HG03045 (cell line): ENCODE measurements around the gene CMAS.
A peak's percentile ranks its signal among the peaks of the same experiment; 100 is the strongest.
"Not testable (repeated sequence)": the region's sequence is repeated elsewhere in the genome, so short reads cannot be mapped to it uniquely, and the experiment has no call there.

Source experiments
- ATAC-seq: cut with Tn5 transposase; IDR thresholded peaks from one replicate; pipeline ENCODE4 v1.9.1; 2021; ENCODE audit warnings: mild to moderate bottlenecking, moderate library complexity; ENCODE audit not compliant: unreplicated experiment

The CMAS gene

GRCh38 chr12:22046090-22046967 is at the start of gene CMAS:
CMAS (plus strand) TSS chr12:22046218; CDS start chr12:22046304, 86 bp downstream.
- peak; percentile 85 for ATAC-seq

- ATAC-seq, result no peak
Observed at GRCh38 chr12:21998295-21998694, 47.7 kb upstream of the CMAS start.

GRCh38 chr12:21998782-21999181 is 47.2 kb upstream of the CMAS start:
- ATAC-seq, result no peak

DNA sequence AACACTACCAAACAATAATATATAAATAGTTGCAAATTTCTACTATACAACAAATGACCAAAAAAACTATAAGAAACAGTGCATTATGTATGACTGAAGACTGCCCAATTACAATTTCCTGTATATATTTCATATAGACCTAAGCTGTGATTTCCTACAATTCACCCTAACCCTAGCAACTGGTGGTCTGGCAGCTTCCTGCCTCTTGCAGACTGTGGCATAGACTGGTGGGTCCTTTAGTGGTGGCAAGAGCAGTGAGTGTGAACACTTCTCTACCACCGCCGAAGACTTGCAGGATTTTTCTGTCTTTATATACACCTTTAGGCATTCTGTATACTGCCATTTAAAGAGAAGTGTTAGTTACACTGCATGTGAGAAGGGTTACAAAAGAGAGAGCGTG is 43.6 kb upstream of the CMAS start:
- ATAC-seq, result no peak

DNA sequence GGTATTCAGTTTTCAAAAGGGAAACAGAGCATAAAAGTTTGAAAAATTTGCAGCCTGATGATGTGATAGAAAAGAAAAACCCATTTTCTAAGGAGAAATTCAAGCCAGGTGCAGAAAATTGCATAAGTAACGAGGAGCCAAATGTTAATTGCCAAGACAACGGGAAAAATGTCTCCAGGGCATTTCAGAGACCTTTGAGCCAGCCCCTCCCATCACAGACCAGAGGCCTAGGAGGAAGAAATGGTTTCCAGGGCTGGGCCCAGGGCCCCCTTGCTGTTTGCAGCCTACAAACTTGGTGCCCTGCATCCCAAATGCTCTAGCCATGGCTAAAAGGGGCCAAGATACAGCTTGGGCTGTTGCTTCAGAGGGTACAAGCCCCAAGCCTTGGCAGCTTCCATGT is 38.2 kb upstream of the CMAS start:
- not testable (repeated sequence) for ATAC-seq

GRCh38 chr12:22008196-22008595 is 37.8 kb upstream of the CMAS start:
- ATAC-seq, result no peak

DNA sequence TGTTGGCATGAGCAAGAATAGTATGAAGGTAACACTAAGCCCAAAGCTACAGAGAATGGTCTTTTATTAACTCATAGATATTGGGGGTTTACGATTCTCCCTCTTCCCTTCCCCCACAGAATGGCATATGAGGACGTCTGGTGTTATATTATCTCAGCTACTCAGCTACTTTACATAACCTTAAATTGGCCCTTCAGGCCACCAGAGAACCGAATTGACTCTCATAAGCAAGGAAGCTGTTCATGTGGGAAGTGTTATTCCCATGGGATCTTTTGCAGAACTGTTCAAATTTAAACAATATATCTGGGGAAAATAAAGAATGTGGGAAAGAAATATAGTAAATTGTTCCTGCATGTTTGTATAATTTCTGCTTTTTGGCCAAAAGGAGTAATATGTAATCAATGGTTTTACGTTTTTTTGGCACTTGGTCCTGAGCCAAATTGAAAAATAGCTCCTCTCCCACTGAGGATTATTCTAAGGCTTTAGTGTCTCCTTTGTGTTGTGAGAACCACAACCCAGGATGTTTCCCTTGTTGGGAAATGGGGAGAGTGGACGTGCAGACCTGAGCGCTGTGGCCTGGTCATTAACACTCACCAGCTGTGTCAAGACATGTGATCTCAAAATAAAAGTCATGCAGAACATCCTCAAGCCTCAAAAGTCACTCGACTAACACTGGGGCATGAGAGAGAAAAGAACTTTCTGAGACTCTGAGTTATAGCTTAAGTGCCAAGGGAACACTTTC is 31.8 kb upstream of the CMAS start:
- no peak for ATAC-seq

DNA sequence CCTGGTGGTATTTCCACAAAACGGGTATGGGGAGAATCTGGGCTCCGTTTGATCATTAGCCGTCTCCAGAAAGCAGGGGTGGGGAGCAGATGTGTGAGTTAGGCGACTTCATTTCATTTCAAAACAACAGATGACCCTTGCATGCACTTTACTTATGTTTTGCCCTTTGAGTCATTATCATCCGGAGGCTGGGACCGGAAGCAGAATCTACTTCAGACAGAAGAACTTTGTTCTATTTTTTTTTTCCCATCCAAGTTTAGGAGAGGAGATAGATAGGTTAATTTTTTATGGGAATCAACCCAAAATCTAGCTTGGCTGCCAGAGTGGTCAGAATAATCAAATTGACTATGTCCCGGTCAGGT is 31.3 kb upstream of the CMAS start:
- no peak for ATAC-seq

- no peak for ATAC-seq
Observed at GRCh38 chr12:22016982-22017381, 29.0 kb upstream of the CMAS start.

- no peak for ATAC-seq
Observed at GRCh38 chr12:22018860-22019259, 27.2 kb upstream of the CMAS start.

DNA sequence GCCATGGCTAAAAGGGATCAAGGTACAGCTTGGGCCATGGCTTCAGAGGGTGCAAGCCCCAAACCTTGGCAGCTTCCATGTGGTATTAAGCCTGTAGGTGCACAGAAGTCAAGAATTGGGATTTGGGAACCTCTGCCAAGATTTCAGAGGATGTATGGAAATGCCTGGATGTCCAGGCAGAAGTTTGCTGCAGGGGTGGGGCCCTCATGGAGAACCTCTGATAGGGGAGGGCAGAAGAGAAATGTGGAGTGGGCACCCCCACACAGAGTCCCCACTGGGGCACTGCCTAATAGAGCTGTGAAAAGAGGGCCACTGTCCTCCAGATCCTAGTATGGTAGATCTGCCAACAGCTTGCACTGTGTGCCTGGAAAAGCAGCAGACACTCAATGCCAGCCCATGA is 22.5 kb upstream of the CMAS start:
- ATAC-seq, result not testable (repeated sequence)

- no peak for ATAC-seq
Observed at GRCh38 chr12:22029491-22029890, 16.5 kb upstream of the CMAS start.

- ATAC-seq, result no peak
Observed at GRCh38 chr12:22029991-22030390, 16.0 kb upstream of the CMAS start.

DNA sequence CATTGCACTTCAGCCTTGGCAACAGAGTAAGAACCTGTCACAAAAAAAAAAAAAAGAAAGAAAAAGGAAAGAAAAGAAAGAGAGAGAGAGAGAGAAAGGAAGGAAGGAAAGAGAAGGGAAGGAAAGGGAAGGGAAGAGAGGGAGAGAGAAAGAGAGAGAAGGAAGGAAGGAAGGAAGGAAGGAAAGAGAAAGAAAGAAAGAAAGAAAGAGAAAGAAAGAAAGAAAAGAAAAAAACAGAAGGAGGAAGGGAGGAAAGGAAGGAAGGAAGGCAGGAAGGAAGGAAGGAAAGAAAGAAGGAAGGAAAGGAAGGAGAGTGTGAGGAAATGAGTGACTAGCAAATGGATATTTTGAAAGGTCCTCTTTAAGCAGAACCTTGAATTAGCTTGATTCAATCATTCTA is 13.3 kb upstream of the CMAS start:
- no peak for ATAC-seq

DNA sequence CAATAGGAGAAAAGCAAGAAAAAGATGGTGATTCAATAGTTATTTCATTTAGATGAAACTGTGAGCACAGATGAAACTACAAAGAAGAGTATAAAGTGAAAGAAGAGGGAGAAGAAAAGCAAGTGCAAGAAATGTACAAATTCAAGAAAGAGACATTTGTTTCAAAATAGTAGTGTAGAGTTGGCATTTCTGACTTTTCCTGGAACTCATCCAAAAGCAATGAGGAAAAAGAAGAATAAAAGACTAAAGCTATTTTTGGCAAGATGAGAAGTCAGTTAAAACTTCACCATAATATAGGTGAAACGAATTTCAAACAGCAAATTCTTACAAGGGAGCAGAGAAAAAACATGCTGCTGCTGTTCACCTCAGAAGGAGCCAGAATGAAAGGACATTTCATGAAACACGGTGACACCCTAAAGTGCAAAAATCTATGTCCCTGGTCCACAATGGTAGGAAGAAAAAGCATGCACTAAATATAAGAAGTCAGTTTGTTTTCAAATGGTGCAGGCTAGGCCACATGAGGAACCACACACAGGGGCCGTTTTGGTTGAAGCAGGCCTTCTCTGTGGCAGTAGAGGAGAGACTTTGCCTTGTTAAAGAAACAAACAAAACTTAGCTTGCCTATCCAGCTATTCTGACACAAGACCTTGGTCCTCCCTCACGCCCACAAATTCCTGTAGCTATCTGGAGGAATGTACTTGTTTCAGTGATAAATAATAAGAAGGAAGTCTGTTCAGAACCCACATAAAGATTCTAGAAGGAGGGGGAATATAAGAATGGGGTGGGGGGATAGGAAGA is 11.1 kb upstream of the CMAS start:
- no peak for ATAC-seq

- ATAC-seq, result no peak
Observed at GRCh38 chr12:22037947-22038346, 8.1 kb upstream of the CMAS start.

DNA sequence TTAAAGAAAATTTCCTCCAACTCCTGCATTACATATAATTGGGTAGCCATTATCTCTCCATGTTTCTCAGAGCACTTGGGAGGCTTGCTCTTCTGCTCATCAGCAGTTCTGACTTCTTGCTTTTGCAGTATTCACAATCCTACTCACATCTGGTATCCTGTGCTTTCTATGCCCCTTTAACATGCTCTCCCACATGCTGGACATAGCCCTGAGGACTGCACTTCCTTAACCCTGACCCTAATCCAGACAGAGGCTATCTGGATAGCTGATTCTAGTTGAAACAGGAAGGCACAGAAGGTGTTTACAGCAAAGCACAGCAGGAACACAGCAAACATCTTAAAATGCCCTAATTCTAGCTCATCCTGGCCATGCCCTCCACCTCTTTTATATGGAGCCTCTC is 7.3 kb upstream of the CMAS start:
- ATAC-seq, result no peak

GRCh38 chr12:22039361-22039760 is 6.7 kb upstream of the CMAS start:
- ATAC-seq, result no peak

DNA sequence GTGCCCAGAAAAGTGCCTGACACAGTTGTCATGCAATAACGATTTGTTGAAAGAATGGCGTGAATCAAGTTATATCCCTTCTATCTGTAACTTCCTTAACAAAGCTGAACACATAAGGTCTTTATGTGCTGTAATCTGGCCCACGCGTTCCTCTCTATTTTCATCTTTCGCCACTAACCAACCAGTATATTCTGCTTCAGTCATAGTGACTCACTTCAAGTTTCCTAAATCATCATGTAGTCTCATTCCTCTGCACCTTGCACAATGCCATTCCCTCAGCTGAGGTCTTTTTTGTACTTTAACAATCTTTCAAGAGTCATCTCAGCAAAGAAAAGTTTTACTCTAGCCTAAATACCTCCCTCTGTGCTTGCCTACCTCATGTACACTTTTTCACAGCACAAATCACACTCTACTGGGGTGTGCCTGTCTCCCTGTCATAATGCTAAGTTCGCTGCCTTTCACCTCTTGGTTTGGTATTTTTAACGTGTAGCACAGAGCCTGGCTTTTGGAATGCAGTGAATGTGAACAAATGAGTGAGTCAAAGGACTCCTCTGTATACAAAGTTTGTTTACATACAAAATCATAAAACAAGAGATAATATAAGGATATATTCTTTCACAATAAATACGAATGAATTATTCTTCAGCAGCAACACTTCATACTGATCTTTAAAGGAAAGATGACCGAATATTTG is 2.9 kb upstream of the CMAS start:
- no peak for ATAC-seq

- ATAC-seq, result no peak
Observed at GRCh38 chr12:22043943-22044342, 2.1 kb upstream of the CMAS start.

GRCh38 chr12:22044391-22044790 is 1.6 kb upstream of the CMAS start:
- ATAC-seq, result no peak
